ENCODE results near the gene GAB1. TPM values are rescaled to one million over a fixed set of nuclear protein-coding genes. Genes with fewer than 3 reads are reported as not detected.
A peak's percentile ranks its signal among the peaks of the same experiment; 100 is the strongest.

GAB1 gene
- total RNA-seq, 1 donor from 2014 or later: 32.6 TPM

GRCh38 chr4:143335979-143336780 is 496 bp upstream of the GAB1 start:
- Mint-ChIP-seq H3K27ac (ENCODE audit: unreplicated experiment) (peak overlapping the region; percentile 96), H3K4me3 (ENCODE audit: unreplicated experiment) (peak overlapping the region; percentile 99), H3K4me1 (ENCODE audit: unreplicated experiment) (peaks cover 30% of the 10 kb centered on the region), H3K9me3 (ENCODE audit: unreplicated experiment) (no peaks in the 10 kb centered on the region), H3K27me3 (ENCODE audit: unreplicated experiment) (no peaks in the 10 kb centered on the region), H3K36me3 (ENCODE audit: unreplicated experiment) (peaks cover 3% of the 10 kb centered on the region)
- TF ChIP-seq, protein P1, sequence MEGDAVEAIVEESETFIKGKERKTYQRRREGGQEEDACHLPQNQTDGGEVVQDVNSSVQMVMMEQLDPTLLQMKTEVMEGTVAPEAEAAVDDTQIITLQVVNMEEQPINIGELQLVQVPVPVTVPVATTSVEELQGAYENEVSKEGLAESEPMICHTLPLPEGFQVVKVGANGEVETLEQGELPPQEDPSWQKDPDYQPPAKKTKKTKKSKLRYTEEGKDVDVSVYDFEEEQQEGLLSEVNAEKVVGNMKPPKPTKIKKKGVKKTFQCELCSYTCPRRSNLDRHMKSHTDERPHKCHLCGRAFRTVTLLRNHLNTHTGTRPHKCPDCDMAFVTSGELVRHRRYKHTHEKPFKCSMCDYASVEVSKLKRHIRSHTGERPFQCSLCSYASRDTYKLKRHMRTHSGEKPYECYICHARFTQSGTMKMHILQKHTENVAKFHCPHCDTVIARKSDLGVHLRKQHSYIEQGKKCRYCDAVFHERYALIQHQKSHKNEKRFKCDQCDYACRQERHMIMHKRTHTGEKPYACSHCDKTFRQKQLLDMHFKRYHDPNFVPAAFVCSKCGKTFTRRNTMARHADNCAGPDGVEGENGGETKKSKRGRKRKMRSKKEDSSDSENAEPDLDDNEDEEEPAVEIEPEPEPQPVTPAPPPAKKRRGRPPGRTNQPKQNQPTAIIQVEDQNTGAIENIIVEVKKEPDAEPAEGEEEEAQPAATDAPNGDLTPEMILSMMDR (IDR thresholded peaks at IDR 0.05): no peak
- DNase-seq (ENCODE audit: extremely low spot score, unreplicated experiment): peak; percentile 95

GRCh38 chr4:143337600-143338287 is 1.1 kb downstream of the GAB1 start:
- Mint-ChIP-seq H3K27ac (ENCODE audit: unreplicated experiment) (peak overlapping the region; percentile 95), H3K9me3 (ENCODE audit: unreplicated experiment) (no peaks in the 10 kb centered on the region), H3K4me3 (ENCODE audit: unreplicated experiment) (peak overlapping the region; percentile 99), H3K36me3 (ENCODE audit: unreplicated experiment) (peaks cover 3% of the 10 kb centered on the region), H3K4me1 (ENCODE audit: unreplicated experiment) (peaks cover 35% of the 10 kb centered on the region), H3K27me3 (ENCODE audit: unreplicated experiment) (no peaks in the 10 kb centered on the region)
- no peak for DNase-seq (ENCODE audit: extremely low spot score, unreplicated experiment)
- TF ChIP-seq, protein P1 (IDR thresholded peaks at IDR 0.05): no peak

- Mint-ChIP-seq H3K4me1 (ENCODE audit: unreplicated experiment) (peaks cover 41% of the 10 kb centered on the region), H3K36me3 (ENCODE audit: unreplicated experiment) (peaks cover 3% of the 10 kb centered on the region), H3K4me3 (ENCODE audit: unreplicated experiment) (peak overlapping the region; percentile 99), H3K9me3 (ENCODE audit: unreplicated experiment) (no peaks in the 10 kb centered on the region), H3K27me3 (ENCODE audit: unreplicated experiment) (no peaks in the 10 kb centered on the region), H3K27ac (ENCODE audit: unreplicated experiment) (peak overlapping the region; percentile 95)
- TF ChIP-seq, protein P1 (IDR thresholded peaks at IDR 0.05): no peak
- no peak for DNase-seq (ENCODE audit: extremely low spot score, unreplicated experiment)
Measured at GRCh38 chr4:143338313-143338712, 1.6 kb downstream of the GAB1 start.

- H3K9me3 Mint-ChIP-seq (ENCODE audit: unreplicated experiment): no peaks in the 10 kb centered on the region
- peaks cover 53% of the 10 kb centered on the region for H3K4me1 Mint-ChIP-seq (ENCODE audit: unreplicated experiment)
- TF ChIP-seq, protein P1 (IDR thresholded peaks at IDR 0.05): no peak
- peaks cover 3% of the 10 kb centered on the region for H3K36me3 Mint-ChIP-seq (ENCODE audit: unreplicated experiment)
- no peak overlapping the region for H3K27ac Mint-ChIP-seq (ENCODE audit: unreplicated experiment)
- H3K27me3 Mint-ChIP-seq (ENCODE audit: unreplicated experiment): no peaks in the 10 kb centered on the region
- no peak for DNase-seq (ENCODE audit: extremely low spot score, unreplicated experiment)
- H3K4me3 Mint-ChIP-seq (ENCODE audit: unreplicated experiment): no peak overlapping the region
Measured at GRCh38 chr4:143339497-143339896, 2.8 kb downstream of the GAB1 start.

GRCh38 chr4:143341186-143341755 is 4.6 kb downstream of the GAB1 start:
- TF ChIP-seq, protein P1 (IDR thresholded peaks at IDR 0.05): no peak
- H3K4me3 Mint-ChIP-seq (ENCODE audit: unreplicated experiment): no peak overlapping the region
- H3K9me3 Mint-ChIP-seq (ENCODE audit: unreplicated experiment): no peaks in the 10 kb centered on the region
- H3K4me1 Mint-ChIP-seq (ENCODE audit: unreplicated experiment): peaks cover 66% of the 10 kb centered on the region
- H3K36me3 Mint-ChIP-seq (ENCODE audit: unreplicated experiment): peaks cover 3% of the 10 kb centered on the region
- no peaks in the 10 kb centered on the region for H3K27me3 Mint-ChIP-seq (ENCODE audit: unreplicated experiment)
- DNase-seq (ENCODE audit: extremely low spot score, unreplicated experiment): no peak
- H3K27ac Mint-ChIP-seq (ENCODE audit: unreplicated experiment): no peak overlapping the region

All from osteocyte (in vitro differentiated cells).